Stimulated activated CD4-positive, alpha-beta T cell treated with anti-CD3 and anti-CD28 coated beads, Interleukin-12 subunit alpha, Interleukin-12 subunit beta, amount 100 ng/mL, for 24 hours (primary cell): ENCODE measurements around the gene SLC40A1.
"Not testable (repeated sequence)": the region's sequence is repeated elsewhere in the genome, so short reads cannot be mapped to it uniquely, and the experiment has no call there.

Source experiments
- DNase-seq, 2 experiments: peaks; one replicate each; pipeline ENCODE4 v3.0.0-alpha.2; 2020; ENCODE audit warnings: low read depth in 2 of 2

The SLC40A1 gene, protein sequence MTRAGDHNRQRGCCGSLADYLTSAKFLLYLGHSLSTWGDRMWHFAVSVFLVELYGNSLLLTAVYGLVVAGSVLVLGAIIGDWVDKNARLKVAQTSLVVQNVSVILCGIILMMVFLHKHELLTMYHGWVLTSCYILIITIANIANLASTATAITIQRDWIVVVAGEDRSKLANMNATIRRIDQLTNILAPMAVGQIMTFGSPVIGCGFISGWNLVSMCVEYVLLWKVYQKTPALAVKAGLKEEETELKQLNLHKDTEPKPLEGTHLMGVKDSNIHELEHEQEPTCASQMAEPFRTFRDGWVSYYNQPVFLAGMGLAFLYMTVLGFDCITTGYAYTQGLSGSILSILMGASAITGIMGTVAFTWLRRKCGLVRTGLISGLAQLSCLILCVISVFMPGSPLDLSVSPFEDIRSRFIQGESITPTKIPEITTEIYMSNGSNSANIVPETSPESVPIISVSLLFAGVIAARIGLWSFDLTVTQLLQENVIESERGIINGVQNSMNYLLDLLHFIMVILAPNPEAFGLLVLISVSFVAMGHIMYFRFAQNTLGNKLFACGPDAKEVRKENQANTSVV

DNA sequence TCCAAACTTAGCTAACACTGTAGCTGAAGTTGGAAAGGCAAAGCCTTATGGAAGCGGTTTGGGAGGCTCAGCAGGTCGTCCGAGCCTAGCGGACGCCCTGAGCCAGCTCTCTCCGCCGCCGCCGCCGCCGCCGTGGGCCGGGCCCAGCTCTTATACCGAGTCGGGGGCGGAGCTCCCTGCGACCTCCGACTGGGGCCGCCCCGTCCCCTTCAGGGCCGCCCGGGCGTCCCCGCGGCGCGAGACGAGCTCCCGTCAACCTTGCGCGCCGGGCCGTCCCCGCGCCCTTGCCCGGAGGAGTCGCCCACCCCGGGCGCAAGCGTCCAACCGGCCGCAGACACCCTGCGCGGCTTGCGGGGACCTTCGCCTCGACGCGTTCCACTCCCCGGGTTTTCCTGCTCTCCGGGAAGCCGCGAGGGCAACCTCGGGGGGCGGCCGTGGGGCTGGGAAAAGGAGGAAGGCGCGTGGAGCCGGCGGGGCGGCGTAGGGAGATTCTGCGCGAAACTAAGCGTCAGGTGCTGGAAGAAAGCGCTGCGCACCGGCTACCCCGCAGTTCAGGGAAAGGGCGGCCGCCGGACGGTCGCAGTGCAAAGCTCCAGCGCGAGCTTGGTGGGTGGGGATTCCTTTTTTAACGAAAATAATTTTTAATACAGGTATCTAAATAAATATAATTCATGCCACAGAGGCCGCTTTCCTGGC, at the start of gene SLC40A1:
SLC40A1 (minus strand) TSS at position 129 of the 696 bp plus-strand sequence. CDS start 326 bp downstream, outside the sequence.
- DNase-seq, result peak; percentile 30 to 51

DNA sequence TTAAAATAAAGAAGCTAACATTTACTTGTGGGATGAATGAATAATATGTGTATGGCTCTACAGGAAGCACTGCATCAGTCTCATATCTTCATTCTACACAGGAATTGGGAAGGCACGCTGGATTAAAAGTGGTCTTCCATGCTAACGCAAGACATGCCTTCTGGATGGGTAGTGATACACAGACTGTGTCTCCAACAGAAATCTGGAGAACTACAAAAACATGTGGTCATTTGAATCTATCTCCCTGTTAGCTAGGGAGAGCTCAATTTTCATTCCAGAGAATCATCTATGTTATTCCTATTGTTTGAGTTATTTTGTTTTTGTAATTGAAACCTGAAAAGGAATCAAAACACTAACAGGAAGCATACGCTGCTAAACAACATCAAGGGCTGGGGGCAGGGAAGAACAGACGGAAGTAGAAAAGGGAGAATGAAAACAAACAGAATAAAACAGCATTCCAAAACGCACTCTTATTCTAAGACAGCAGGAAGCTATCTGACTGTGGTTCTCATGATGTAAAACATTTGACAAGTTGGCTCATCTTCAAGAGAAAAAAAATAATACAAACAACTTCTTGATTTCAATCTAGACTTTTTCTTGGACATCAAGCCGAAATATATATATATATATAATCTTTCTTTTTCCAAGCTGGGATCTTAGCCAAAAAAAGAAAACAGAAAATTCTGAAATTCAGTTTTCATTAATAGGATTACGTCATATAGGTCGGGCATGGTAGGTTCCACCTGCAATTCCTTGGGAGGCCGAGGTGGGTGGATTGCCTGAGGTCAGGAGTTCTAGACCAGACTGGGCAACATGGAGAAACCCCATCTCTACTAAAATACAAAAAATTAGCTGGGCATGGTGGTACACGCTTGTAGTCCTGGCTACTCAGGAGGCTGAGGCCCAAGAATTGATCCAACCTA, 49.2 kb upstream of the SLC40A1 start:
- no peak for DNase-seq

DNA sequence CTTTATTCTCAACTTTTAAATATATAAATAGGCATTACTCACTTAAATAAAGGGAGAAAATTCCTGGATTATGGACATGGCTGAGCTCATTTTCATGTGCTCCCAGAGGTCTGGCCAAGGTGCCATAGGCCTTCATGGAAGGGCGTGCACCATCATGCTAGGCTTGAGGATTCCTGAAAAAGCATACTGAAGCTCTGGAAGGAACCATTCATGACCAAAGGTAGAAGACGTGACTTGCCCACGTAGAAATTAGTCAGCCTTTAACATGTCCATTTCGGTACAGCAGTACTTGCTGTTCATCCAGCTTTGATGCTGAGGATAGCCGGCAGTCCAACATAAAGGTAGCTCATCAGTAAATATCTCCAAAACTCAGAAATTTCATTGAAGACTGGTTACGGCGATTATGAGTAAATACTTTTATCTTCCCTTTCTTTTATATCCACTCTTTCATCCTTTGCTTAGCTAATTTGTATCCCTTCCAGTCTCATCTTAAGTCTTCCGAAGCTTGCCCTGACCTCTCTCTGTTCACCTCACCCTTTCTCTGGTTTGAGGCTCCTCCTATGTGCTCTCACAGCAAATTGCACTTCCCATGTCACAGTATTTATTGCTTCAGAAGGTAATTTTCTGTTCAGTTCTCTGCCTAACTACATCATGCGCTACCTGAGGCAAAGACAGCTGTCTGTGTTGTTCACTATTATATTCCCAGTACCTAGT, 48.4 kb upstream of the SLC40A1 start:
- DNase-seq, result no peak

- no peak for DNase-seq
Measured at GRCh38 chr2:189627789-189628188, 47.2 kb upstream of the SLC40A1 start.

GRCh38 chr2:189625636-189626035, 45.0 kb upstream of the SLC40A1 start:
- no peak for DNase-seq

- no peak for DNase-seq
Measured at GRCh38 chr2:189624648-189625355, 44.2 kb upstream of the SLC40A1 start.

- DNase-seq, result no peak
Measured at GRCh38 chr2:189623049-189623448, 42.5 kb upstream of the SLC40A1 start.

GRCh38 chr2:189621781-189622180, 41.2 kb upstream of the SLC40A1 start:
- DNase-seq, result no peak

DNA sequence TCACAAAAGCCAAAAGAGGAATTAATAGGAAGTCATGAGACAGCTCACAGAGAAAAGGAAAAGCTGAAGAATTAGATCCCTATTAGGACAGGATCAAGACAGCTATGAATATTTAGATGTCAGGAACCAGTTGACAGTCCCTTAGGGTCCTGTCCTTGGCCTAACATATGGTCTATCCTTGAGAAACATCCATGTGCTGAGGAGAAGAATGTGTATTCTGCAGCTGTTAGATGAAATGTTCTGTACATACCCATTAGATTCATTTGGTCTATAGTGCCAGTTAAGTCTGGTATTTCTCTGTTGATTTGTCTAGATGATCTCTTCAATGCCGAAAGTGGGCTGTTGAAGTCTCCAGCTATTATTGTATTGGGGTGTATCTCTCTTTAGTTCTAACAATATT, 37.6 kb upstream of the SLC40A1 start:
- DNase-seq, result no peak

DNA sequence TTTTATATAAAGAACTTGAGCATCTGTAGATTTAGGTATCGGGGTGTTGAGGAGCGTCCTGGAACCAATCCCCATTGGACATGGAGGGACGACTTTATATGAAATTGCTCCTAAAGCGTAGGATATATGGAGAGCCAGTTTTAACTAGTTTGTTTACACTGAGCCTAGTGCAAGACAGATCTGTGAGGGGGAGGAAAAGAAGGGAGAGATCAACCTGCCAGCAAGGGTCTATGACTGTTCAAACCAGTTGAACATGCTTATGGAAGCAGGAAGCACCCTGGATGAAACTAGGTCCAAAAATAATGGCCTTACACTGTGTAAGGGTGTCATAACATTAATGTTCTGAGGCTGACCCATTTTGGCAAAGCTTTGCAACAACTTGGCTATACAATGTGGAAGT, 34.0 kb upstream of the SLC40A1 start:
- DNase-seq, result no peak

- DNase-seq, result no peak
Measured at GRCh38 chr2:189613650-189614420, 33.2 kb upstream of the SLC40A1 start.

DNA sequence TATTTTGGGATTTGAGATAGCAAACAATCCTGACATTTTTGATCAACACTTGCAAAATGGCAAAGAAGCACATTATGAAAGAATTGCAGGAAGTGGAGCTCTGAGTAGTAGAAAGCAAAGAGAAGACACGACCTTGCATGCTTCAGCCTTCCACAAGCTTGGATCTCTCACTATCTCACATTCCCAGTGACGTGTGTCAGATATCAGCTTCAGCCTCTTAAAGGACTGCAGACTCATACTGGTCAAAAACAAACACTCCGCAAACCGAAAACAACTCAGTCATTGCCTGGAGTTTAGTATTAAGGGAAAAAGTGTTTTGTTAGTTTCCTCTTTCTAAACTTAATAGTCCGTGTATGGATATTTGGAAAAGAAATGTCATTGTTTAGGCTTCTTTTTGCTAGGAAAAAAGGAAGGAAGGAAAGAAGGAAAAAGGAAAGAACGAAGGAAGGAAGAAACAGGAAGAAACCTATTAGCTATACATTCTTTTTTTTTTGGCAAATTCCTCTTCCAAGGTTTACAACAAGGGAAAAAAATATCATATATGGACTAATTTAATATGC, 32.6 kb upstream of the SLC40A1 start:
- DNase-seq, result no peak

DNA sequence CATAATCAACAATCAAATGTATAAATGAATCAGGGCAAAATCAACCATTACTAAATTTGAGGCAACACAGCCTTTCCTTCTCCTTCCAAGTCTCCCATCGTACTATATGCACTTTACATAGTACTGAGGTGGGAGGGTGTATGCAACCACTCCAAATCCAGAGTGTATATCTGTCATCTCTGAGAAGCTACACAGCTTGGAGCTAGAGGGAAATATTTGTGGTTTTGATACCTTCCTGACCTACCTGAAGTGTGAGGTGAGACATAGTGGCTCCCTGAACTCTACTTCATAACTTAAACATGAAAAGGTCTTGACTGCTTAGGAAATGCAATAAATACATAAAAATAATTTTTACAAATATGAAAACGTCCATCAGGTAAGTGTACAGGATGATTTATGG, 30.1 kb upstream of the SLC40A1 start:
- DNase-seq, result no peak

DNA sequence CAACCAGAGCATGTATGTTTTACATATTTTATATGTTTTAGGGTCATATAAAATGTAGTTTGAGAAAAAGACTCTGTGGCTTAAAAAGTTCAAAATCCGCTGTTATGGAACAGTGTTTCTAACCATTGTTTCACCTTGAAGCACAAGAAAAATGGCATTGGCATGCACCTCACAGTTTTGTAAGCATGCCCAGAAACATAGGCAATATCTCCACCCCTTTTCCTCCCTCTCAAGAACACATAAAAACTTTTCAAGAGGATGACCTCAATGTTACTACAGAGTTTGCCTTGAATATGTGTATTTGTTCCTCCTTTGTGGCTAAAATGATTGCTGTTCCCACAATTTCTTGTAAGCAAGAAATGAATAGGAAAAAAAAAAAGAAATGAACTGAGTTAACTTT, 29.3 kb upstream of the SLC40A1 start:
- no peak for DNase-seq

DNA sequence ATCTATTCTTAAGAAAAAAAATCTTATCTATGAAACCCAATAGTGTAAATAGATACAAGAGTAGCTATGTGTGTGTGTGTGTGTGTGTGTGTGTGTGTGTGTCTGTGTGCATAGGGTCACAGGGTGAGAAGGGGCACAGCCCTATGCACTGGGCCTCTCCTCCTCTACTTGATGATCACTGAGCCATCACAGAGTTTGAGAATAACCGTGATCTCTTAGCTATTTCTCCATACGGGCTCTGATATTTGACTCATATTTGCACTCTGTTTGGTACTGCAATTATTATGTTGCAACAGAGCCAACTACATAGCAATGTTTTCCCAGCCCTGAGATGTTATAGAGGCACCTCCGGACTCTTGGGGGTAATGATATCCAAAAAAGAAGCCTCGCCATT, 28.8 kb upstream of the SLC40A1 start:
- no peak for DNase-seq

GRCh38 chr2:189608795-189609422, 28.3 kb upstream of the SLC40A1 start:
- no peak for DNase-seq

GRCh38 chr2:189608170-189608569, 27.6 kb upstream of the SLC40A1 start:
- DNase-seq, result no peak

DNA sequence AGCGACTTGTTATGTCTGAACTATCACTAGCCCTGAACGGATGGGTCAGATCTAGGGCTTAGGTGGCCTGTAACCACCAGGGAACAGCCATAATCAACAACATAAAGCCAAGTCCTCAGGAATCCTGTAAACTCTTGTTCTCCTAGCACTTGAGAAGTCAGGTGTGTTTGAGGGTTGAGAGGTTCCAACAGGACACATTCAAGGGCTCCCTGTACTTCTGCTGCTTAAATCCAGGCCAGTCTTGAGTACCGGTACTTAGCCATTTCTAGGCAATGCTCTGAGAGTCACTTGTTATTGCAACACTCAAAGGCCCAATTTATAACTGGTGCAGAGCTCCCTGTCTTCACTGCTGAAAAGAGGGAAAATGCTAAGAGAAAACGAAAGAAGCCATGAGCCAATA, 21.6 kb upstream of the SLC40A1 start:
- DNase-seq, result no peak

GRCh38 chr2:189601652-189602051, 21.1 kb upstream of the SLC40A1 start:
- not testable (repeated sequence) for DNase-seq
